CD4-positive, alpha-beta T cell treated with Interleukin-17A for 1 hour (primary cell): ENCODE measurements around the gene PBX2.
A peak's percentile ranks its signal among the peaks of the same experiment; 100 is the strongest.
"Not testable (repeated sequence)": the region's sequence is repeated elsewhere in the genome, so short reads cannot be mapped to it uniquely, and the experiment has no call there.

Source experiments
- DNase-seq: peaks from one replicate; pipeline ENCODE4 v3.0.0-alpha.2; 2020

Gene PBX2, protein sequence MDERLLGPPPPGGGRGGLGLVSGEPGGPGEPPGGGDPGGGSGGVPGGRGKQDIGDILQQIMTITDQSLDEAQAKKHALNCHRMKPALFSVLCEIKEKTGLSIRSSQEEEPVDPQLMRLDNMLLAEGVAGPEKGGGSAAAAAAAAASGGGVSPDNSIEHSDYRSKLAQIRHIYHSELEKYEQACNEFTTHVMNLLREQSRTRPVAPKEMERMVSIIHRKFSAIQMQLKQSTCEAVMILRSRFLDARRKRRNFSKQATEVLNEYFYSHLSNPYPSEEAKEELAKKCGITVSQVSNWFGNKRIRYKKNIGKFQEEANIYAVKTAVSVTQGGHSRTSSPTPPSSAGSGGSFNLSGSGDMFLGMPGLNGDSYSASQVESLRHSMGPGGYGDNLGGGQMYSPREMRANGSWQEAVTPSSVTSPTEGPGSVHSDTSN

DNA sequence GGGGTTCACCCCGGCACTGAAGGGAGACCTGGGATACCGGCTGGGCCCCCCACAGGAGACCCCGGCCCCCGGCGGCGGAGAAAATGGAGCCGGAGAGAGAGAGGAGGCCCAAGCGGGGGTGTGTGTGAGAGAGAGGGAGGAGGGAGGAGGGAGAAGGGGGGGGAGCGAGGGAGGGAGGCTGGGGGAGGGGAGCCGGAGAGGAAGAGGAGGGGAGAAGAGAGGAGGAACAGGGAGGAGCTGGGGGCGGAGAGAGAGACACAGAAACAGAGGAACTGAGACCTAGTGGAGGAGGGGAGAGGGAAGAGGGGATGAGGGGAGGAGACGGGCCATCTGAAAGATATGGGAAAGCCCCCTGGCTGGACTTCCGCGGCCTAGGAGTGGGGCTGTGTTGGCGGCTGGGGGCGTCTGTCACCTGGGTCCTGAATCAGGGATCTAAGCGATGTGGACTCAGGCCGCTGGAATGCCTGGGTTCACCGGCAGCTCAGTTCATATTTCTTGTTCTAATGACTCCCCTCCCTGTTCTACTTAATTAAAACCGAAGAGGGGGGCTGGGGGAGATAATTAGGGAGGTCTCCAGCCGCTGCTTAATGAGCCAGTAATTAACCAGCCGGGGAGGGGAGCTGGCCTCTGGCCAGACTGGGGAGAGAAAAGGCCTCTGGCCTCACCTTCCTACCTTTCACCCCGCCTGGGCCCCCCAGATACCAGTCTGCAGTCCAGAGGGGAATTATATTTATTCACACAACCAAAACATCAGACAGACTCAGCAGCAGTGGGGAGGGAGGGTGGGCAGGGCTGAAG is at the start of gene PBX2:
TSS of gene PBX2 (minus strand) at position 149 of the 798 bp plus-strand sequence. CDS start 287 bp downstream, outside the sequence.
- peak; percentile 95 for DNase-seq

DNA sequence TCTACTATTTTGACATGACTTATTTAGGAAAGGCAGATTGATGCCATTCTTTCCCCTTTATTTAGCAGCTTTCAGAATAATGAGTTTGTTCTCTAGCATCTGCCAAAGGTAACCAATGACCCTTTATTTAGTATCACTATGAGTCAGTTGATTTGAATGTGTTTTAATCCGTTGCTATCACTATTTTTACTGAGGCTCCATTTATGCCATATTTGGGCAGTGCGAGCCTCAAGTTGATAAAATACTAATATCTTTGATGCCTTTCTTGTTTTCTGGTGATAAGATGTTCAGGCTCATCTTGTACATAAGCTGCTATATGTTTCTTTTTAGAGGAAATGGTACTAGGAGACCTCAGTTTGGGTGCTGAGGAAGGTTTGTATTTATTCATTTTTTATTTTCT is 49.5 kb upstream of the PBX2 start:
- DNase-seq = no peak

DNA sequence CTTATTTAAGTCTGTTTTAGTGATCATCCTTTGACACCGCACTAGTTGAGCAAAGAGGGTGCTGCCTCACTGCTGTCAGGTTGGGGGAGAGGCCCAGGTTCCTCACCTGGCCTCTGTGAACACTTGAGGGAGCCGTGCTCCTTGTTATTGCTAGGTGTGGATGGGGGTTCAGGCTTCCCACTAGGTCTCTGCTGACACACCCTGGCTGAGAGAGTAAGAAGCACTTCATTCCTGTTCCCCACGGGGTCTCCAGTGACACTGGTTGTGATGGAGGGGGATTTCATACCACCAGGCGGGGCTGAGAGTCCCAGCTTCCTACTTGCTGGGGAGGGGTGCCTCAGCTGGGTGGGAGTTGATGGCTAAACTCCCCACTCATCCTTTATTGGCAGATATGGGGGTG is 44.9 kb upstream of the PBX2 start:
- DNase-seq = peak; percentile 13

DNA sequence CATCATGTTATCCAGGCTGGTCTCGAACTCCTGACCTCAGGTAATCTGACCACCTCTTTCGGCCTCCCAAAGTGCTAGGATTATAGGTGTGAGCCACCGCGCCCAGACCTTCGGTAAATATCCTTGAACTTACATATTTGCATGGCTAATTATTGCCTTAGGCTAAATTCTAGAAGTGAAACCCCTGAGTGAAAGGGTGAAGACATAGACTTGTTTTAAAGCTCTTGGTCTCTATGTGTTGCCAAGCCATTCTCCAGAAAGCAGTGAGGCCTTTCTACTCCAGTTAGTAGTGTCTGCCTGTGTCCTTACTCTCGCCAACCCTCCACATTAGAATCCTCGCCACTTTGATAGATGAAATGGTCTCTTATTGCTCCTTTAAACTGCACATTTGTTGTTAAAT is 36.4 kb upstream of the PBX2 start:
- no peak for DNase-seq

DNA sequence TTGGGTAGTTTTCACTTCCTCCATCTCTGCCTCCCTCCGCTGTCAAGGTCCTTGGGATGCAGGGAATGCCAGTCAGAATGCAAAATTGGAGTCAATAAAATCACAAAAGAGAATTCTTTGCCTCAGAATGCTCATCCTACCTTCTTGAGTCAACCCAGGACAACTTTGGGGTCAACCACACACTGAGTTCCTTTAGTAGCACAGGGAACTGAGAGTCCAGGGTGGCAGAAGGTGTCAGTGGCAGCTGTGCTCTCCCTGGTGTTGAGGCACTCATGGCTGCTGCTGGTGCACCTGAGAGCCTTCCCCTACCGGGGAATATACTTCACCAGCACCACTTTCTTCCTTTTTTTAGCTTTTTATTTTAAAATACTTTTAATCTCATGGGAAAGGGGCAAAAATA is 34.7 kb upstream of the PBX2 start:
- no peak for DNase-seq

DNA sequence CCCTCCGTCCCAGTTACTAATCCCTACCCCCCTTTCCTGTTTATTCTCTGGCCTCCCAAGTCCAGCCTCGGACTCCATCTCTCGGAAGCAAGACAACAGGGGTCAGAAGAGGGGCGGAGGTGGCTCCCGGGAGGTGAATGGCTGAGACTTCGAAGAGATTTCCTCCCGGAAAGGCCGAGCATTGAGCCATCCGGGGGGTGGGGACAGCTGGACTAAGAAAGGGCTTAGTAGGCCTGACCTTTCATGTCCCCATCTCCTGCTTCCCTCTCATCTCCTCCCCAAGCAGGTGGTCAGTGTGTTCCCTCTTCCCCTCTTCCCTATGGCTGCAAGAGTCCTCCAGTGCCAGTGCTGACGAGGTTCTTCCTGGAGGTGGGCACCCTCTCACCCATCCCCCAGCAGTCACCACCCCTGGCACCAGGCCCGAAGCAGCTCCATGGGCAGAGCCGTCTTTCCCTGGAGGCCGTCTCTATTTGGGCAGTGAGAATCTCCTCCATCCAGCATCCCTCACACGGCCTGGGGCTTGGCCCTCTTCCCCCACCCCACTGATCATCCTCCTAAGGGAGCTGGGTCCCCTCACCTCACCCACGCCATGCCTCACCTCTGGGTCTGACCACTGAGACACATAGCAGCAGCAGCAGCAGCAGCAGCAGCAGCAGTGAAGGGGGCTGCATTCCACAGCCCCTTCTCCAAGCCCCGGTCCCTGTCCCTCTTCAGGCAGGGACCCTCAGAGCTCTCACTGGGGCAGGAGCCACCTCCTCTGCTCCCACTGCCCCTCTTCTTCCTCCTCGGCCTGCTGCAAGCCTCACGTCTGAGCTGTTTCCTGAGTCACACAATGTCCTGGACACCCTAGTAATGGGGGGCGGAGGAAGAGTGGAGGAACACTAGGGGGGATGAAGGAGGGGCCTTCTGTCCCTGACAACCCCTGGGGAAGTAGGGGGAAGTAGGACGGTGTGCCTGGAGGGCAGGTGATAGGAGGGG is 33.5 kb upstream of the PBX2 start, which contains the start of gene NOTCH4:
TSS of gene NOTCH4 (minus strand) at position 810 of the 978 bp plus-strand sequence. CDS start at position 671, 139 bp downstream.
- no peak for DNase-seq

DNA sequence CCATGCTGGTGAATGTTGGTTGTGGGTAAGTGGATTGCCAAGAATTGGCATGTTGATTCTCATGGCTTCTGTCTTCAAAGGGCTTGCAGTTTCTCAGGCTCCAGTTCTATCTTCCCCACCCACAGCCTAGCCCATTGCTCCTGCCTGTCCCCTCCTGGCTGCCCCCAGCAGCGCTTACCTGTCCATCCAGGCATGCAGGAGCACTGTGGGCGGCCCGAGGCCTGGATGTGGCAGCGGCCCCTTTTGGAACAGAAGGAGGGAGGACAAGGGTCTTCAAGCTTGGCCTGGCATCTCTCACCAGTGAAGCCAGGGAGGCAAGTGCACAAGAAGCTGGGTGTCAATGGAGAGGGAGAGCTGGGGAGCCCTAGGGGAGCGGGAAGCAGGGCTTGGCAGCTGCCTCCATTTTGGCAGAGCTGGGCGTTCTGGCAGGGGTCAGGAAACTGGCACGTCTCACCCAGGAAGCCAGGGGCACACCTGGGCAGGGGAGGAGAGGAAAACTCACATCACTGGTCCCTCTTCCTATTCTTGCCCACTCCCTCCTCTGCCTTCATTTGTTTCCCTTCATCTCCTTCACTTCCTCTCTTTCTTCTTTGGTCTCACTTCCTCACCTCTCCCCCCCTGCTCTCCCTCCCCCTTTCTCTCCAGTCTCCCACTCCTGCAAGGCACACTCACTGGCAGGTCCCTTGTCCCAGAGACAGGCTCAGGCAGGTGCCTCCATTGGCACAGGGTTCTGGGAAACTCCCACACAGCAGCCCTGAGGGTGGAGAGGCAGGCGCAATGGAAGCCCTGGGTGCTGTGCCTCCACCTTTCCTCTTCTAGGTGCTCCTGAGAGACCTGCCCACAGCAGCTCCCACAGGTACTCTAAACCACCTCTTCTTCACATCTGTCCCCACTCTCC is 32.6 kb upstream of the PBX2 start:
- no peak for DNase-seq

DNA sequence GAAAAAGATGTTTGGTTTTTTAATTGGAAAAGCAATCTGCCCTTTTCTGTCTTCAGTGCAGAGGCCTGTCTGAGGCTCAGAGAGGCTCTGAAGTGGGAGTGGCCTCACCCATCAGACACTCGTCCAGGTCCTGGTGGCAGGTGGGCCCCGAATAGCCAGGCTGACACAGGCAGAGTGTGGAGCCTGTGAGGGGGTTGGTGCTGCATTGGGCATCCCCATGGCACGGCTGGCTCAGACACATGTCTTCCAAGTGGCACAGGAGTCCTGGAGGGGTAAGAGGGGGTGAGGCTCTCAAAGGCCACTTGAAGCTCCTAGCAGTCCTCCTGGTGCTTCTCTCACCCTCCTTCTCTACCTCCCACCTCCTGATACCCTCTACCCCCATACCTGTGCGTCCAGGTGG is 30.0 kb upstream of the PBX2 start:
- DNase-seq = no peak

DNA sequence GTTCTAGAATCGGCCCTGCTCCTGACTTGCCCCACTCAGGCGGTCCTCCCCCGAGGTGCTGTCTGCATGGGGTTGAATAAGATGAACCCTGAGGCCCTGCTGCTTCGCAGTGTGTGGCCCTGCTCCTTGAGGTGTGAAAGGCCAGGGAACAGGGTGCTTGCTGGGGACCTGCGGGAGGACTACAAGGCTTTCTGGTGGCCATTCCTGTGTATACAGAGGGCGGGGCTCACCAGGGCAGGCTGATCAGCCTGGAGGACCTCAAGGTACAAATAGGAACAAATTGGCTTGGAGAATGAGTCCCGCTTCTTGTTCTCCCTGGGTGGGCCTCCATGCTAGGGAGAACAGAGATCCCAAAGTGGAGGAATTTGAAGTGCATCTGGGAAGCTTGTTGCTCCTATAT is 28.2 kb upstream of the PBX2 start:
- no peak for DNase-seq

DNA sequence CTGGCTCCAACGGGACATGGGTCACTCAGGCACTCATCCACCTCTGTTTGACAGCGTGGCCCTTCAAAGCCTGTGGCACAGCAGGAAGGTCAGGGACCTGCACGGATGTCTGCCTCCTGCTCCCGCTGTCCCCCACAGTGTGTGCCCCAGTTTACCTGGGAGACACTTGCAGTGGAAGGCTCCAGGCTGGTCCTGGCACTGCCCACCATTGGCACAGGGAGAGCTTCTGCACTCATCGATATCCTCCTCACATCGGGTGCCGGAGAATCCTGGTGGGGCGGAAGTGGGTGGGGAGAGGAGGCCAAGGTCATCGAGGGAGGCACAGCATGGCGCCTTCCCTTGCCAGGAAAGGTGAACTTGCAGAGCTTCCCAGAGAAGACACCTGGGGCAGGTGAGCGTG is 27.0 kb upstream of the PBX2 start:
- DNase-seq = no peak

DNA sequence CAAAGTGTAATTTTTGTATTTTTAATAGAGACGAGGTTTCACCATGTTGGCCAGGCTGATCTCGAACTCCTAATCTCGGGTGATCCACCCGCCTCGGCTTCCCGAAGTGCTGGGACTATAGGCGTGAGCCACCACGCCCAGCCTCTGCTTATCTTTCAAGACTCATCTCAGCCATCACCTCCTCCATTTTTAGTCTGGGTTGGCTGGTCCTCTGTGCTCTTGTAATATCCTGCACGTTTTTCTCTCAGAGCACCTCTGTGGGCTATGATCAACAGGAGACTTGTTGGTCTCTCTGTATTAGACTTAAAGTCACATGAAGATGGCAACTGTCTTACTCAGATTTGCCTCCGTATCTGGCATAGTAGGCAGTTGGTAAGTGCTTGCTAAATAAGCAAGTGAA is 26.3 kb upstream of the PBX2 start:
- DNase-seq = no peak

DNA sequence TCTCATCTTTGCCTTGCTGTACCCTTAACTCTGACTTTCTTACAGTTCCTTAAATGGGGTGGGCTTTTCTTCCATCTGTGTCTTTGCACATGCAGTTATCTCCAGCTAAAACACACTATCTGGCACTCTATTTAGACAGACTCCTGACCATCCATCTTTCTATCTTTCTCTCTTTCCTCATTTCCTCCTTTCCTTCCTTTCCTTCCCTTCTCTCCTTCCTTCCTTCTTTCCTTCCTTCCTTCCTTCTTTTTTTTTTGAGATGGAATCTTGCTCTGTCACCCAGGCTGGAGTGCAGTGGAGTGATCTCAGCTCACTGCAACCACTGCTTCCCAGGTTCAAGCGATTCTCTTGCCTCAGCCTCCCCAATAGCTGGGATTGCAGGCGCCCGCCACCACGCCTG is 25.6 kb upstream of the PBX2 start:
- DNase-seq = no peak

DNA sequence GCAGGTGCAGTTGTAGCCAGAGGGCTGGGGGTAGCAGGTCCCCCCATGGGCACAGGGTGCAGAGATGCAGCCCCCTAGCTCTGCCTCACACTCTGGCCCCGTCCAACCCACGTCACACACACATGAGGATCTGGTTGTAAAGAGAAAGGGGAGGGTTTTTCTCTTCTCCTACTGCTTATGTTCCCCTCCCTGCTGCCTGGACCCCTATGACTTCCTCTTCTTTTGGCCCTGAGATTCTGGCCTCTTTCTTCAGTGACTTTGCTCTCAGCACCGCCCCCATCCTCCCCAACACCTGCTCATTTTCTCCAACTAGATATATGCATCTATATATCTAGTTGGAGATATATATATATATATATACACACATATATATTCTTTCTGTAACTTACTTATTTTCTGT is 24.1 kb upstream of the PBX2 start:
- DNase-seq = no peak

DNA sequence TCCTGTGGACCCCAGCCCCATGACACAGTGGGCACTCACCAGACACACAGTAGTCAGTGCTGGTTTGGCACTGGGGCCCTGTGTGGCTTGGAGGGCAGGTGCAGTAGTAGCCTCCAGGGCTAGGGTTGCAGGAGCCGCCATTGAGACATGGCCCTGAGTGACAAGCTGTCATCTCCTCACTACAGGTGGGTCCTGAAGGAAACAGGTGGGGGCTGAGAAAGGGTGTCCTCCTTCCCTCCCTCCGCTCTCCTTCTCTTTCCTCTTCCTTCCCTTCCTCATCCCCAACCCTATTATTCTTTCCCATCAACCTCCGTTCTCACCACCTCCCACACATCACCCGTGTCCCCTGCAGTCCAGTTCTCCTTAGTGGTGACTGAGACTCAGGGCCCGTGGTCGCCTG is 23.6 kb upstream of the PBX2 start:
- DNase-seq = no peak

DNA sequence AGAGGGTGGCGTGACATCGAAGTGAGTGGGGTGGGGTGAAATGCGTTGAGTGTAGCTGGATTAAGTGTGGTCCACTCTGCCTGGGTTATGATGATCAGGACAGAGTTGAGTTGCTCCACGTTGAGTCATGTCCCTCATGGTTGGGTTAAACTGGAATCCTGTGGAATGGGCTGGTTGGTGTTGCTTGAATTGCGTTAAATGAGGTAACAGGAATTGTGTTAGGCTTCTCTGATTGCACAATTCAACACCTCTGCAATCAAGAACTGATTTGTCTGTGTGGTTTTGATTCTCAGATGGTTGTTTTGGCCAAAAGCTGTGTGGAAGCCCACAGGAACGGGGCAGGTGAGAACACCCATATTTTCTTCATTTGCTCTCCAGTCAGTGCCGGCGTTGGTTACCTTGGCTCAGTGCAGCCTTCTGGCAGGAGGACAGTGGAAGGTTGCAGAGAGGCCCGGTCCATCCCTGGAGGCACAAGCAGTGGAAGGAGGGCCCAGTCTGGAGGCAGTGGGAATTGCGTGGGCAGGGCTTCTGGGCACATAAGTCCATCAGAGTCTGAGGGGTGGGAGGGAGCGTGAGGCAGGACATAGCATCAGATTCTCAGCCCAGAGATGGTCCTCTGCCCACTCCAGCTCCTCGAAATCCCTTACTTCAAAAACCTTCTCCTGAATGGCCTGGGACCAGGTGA is 22.2 kb upstream of the PBX2 start:
- DNase-seq = no peak

DNA sequence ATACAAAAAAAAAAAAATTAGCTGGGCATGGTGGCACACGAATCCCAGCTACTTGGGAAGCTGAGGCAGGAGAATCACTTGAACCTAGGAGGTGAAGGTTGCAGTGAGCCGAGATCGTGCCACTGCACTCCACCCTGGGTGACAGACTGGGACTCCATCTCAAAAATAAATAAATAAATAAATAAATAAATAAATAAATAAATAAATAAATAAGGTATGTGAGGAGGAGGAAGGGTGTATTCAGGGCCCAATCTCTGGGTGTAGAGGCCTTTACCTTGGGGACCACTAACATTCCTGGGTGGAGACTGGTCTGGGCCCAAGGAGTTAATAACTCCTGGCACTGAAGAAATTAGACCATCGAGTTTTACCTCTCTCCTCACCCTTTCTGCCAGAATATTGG is 21.4 kb upstream of the PBX2 start:
- DNase-seq = not testable (repeated sequence)

DNA sequence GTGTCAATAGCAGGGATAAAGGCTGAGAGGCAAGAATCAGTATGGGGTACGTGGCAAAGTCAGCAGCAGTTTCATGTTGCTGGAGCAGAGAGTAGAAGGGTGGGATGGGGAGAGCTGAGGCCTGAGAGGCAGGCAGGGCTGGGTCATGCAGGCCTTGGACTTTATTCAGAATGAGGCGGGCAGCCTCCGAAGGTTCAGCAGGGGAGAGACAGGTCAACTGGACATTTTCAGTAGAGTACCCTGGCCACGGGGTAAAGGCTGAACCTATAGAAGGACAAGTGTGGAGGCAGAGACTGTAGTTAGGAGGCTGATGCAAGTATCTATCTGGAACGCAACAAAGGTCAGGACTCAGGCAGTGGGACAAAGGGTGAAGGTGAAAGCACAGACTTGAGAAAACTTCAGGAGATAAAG is 20.2 kb upstream of the PBX2 start:
- no peak for DNase-seq

DNA sequence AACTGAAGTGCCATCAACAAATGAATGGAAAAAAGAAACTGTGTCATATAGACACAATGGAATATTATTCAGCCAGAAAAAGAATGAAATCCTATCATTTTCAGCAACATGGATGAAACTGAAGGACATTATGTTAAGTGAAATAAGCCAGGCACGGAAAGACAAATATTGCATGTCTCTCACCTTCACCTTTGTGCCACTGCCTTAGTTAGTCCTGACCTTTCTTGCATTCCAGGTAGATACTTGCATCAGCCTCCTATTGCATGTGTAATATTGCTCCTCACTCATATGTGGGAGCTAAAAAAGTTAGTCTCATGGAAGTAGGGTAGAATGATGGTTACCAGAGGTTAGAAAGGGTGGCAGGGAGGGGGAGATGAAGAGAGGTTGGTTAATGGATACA is 19.0 kb upstream of the PBX2 start:
- DNase-seq = no peak

DNA sequence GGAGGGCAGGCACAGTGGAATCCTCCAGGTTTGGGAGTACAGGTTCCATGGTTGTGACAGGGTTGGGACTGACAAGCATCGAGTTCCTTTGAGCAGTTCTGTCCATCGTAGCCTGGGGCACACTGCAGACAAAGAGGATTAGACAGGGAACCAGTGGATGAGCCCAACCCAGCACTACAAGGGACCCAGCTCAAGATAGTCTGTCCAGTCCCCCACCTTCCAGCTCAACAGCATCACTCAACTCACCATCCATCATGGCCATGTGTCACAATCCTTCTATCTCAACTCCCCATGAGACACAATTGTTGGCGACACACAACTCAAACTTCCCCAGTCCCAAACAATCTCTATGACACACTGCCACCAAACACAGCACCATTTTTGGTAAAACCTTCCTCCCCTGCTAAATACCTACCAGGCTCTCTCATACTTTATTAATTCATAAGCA is 14.3 kb upstream of the PBX2 start:
- DNase-seq = no peak

DNA sequence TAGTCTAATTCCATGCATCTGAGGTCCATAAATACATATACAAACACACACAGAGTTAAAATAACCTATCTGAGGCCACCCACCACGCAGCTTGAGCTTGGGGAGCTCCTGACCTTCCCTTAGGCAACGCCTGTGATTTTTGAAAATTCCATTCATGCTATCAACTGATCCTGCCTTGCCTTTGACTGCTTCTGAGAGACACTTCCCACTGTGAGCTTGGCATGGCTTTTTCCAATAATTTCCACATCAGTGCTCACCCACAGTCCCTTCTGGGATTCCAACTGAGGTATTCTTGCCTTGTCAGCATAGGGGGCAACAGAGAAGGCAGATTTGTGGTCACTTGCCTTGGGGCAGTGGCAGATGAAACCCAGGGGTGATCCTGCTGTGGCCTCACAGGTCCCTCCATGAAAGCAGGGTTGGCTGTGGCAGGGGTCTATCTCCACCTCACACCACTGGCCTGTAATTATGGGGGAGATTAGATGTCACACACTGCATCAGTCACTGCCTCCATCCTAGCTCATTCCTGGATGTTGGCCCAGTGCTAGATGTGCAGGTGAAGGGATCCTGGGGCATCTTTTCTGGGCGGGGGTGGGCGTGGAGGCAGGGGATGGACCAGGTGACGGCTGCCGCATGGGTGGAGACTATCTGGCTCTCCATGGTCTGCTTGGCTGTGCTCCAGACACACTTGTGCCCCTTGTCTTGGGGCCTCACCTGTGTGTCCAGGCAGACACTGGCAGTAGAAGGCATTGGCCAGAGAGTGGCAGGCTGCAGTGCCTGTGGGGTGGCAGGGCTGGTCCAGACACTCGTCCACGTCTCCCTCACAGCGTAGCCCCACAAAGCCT is 13.6 kb upstream of the PBX2 start:
- no peak for DNase-seq
